ENCODE measurements around the gene C4orf50.

C4orf50 gene

GRCh38 chr4:5921101-5921980 lies 96.9 kb downstream of the C4orf50 start:
- DNase-seq (ENCODE audit: low read depth in 1 of 2, low spot score in 1 of 2) = no peak
- no peak overlapping the region for H3K4me3 ChIP-seq (replicated peaks; ENCODE audit: insufficient read depth, low read length)
- TF ChIP-seq GABPA (IDR thresholded peaks at IDR 0.05; ENCODE audit: low read depth) (no peak), CTCF (IDR thresholded peaks at IDR 0.05; ENCODE audit: insufficient read depth, low read length) (no peak), REST (IDR thresholded peaks at IDR 0.05; ENCODE audit: insufficient replicate concordance, low read depth) (no peak), SPI1 (IDR thresholded peaks at IDR 0.05; ENCODE audit: borderline replicate concordance, low read depth) (no peak), POLR2AphosphoS5 (IDR thresholded peaks at IDR 0.05; ENCODE audit: low read depth) (no peak)
- no peaks in the 10 kb centered on the region for H3K27me3 ChIP-seq (ENCODE audit: insufficient read depth, poor library complexity, severe bottlenecking)
- H3K27ac ChIP-seq (replicated peaks) = no peak overlapping the region

- Histone ChIP-seq H3K27ac (replicated peaks) (no peak overlapping the region), H3K4me3 (replicated peaks; ENCODE audit: insufficient read depth, low read length) (no peak overlapping the region), H3K27me3 (ENCODE audit: insufficient read depth, poor library complexity, severe bottlenecking) (no peaks in the 10 kb centered on the region)
- no peak for DNase-seq (ENCODE audit: low read depth in 1 of 2, low spot score in 1 of 2)
- TF ChIP-seq REST (IDR thresholded peaks at IDR 0.05; ENCODE audit: insufficient replicate concordance, low read depth) (no peak), CTCF (IDR thresholded peaks at IDR 0.05; ENCODE audit: insufficient read depth, low read length) (no peak), POLR2AphosphoS5 (IDR thresholded peaks at IDR 0.05; ENCODE audit: low read depth) (no peak), SPI1 (IDR thresholded peaks at IDR 0.05; ENCODE audit: borderline replicate concordance, low read depth) (no peak), GABPA (IDR thresholded peaks at IDR 0.05; ENCODE audit: low read depth) (no peak)
Observed at GRCh38 chr4:5919571-5919970, 98.7 kb downstream of the C4orf50 start.

DNA sequence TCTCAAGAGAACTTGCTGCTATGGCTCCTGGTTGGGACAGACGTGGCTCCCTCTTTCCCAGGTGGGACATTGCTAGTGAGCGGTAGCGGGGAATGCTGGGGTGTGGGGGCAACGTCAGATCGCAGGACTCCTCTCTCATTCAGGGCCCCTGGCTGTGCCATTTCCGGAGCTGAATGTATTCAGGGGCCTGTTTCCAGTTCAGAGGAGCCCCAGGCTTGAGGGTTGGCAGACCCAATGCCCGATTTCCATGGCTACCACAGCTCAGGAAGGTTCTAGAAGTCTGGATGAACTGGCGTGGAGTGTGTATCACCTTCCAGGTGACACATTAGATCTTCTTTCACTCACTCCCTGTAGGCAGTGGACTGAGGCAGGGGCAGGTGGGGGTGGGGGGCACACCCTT lies 99.2 kb downstream of the C4orf50 start:
- Histone ChIP-seq H3K4me3 (replicated peaks; ENCODE audit: insufficient read depth, low read length) (no peak overlapping the region), H3K27ac (replicated peaks) (no peak overlapping the region), H3K27me3 (ENCODE audit: insufficient read depth, poor library complexity, severe bottlenecking) (no peaks in the 10 kb centered on the region)
- DNase-seq (ENCODE audit: low read depth in 1 of 2, low spot score in 1 of 2) = no peak
- TF ChIP-seq POLR2AphosphoS5 (IDR thresholded peaks at IDR 0.05; ENCODE audit: low read depth) (no peak), SPI1 (IDR thresholded peaks at IDR 0.05; ENCODE audit: borderline replicate concordance, low read depth) (no peak), GABPA (IDR thresholded peaks at IDR 0.05; ENCODE audit: low read depth) (no peak), CTCF (IDR thresholded peaks at IDR 0.05; ENCODE audit: insufficient read depth, low read length) (no peak), REST (IDR thresholded peaks at IDR 0.05; ENCODE audit: insufficient replicate concordance, low read depth) (no peak)
